ENCODE measurements around the gene HNRNPC. TPM values are rescaled to one million over a fixed set of nuclear protein-coding genes. Genes with fewer than 3 reads are reported as not detected.

The HNRNPC gene
- polyA plus RNA-seq, 1 donor from 2014 or later = 1,176 TPM

- TF ChIP-seq EZH2 (IDR thresholded peaks at IDR 0.05; ENCODE audit: borderline replicate concordance, insufficient read depth, low read length, poor library complexity, severe bottlenecking) (no peak), TAF1 (IDR thresholded peaks at IDR 0.05; ENCODE audit: low read depth) (no peak)
These were observed 76.8 kb downstream of the HNRNPC start (continued) for GRCh38 chr14:21192447-21192822.

GRCh38 chr14:21191809-21192446 lies 77.3 kb downstream of the HNRNPC start:
- H3K9me2 ChIP-seq (ENCODE audit: insufficient read depth, low read length) = no peaks in the 10 kb centered on the region
- H3K4me2 ChIP-seq (ENCODE audit: low read length) = no peak overlapping the region
- H4K20me1 ChIP-seq (ENCODE audit: insufficient read depth) = no peaks in the 10 kb centered on the region
- no peak overlapping the region for H2AFZ ChIP-seq (ENCODE audit: low read depth, low read length)
- no peaks in the 10 kb centered on the region for H3K36me3 ChIP-seq (ENCODE audit: insufficient read depth, low read length)
- no peaks in the 10 kb centered on the region for H3K27me3 ChIP-seq (ENCODE audit: insufficient read depth, low read depth, low read length)
- H3K79me2 ChIP-seq (replicated peaks; ENCODE audit: insufficient read depth, low read length) = no peaks in the 10 kb centered on the region
- H3K27ac ChIP-seq (ENCODE audit: low read length) = no peak overlapping the region
- no peaks in the 10 kb centered on the region for H3K9me3 ChIP-seq (ENCODE audit: low read length)
- TF ChIP-seq EP300 (conservative IDR thresholded peaks at IDR 0.05; ENCODE audit: poor library complexity, severe bottlenecking) (no peak), CTCF (IDR thresholded peaks at IDR 0.05; ENCODE audit: poor library complexity, severe bottlenecking) (no peak), REST (IDR thresholded peaks at IDR 0.05; ENCODE audit: borderline replicate concordance) (no peak), EZH2 (IDR thresholded peaks at IDR 0.05; ENCODE audit: borderline replicate concordance, insufficient read depth, low read length, poor library complexity, severe bottlenecking) (no peak), POLR2AphosphoS5 (IDR thresholded peaks at IDR 0.05) (no peak), MXI1 (conservative IDR thresholded peaks at IDR 0.05; ENCODE audit: poor library complexity, severe bottlenecking) (no peak), RAD21 (conservative IDR thresholded peaks at IDR 0.05) (no peak), TAF1 (IDR thresholded peaks at IDR 0.05; ENCODE audit: low read depth) (no peak), SMC3 (conservative IDR thresholded peaks at IDR 0.05; ENCODE audit: poor library complexity) (no peak)
- H3F3A ChIP-seq (ENCODE audit: insufficient read depth, low read length, poor library complexity, severe bottlenecking) = no peaks in the 10 kb centered on the region
- no peak overlapping the region for H3K9ac ChIP-seq (ENCODE audit: low read length)
- H3K4me3 ChIP-seq (ENCODE audit: low read length) = peak overlapping the region; percentile 37

- TF ChIP-seq TAF1 (IDR thresholded peaks at IDR 0.05; ENCODE audit: low read depth) (no peak), POLR2AphosphoS5 (IDR thresholded peaks at IDR 0.05) (no peak), CTCF (IDR thresholded peaks at IDR 0.05; ENCODE audit: poor library complexity, severe bottlenecking) (no peak), EP300 (conservative IDR thresholded peaks at IDR 0.05; ENCODE audit: poor library complexity, severe bottlenecking) (no peak), RAD21 (conservative IDR thresholded peaks at IDR 0.05) (no peak), REST (IDR thresholded peaks at IDR 0.05; ENCODE audit: borderline replicate concordance) (no peak), SMC3 (conservative IDR thresholded peaks at IDR 0.05; ENCODE audit: poor library complexity) (no peak), EZH2 (IDR thresholded peaks at IDR 0.05; ENCODE audit: borderline replicate concordance, insufficient read depth, low read length, poor library complexity, severe bottlenecking) (no peak), MXI1 (conservative IDR thresholded peaks at IDR 0.05; ENCODE audit: poor library complexity, severe bottlenecking) (no peak)
- Histone ChIP-seq H3F3A (ENCODE audit: insufficient read depth, low read length, poor library complexity, severe bottlenecking) (no peaks in the 10 kb centered on the region), H3K9me3 (ENCODE audit: low read length) (no peaks in the 10 kb centered on the region), H3K9me2 (ENCODE audit: insufficient read depth, low read length) (no peaks in the 10 kb centered on the region), H3K9ac (ENCODE audit: low read length) (no peak overlapping the region), H3K27me3 (ENCODE audit: insufficient read depth, low read depth, low read length) (no peaks in the 10 kb centered on the region), H3K4me2 (ENCODE audit: low read length) (no peak overlapping the region), H3K36me3 (ENCODE audit: insufficient read depth, low read length) (no peaks in the 10 kb centered on the region), H2AFZ (ENCODE audit: low read depth, low read length) (no peak overlapping the region), H3K4me3 (ENCODE audit: low read length) (no peak overlapping the region), H4K20me1 (ENCODE audit: insufficient read depth) (no peaks in the 10 kb centered on the region), H3K79me2 (replicated peaks; ENCODE audit: insufficient read depth, low read length) (no peaks in the 10 kb centered on the region), H3K27ac (ENCODE audit: low read length) (no peak overlapping the region)
These were observed 77.9 kb downstream of the HNRNPC start for GRCh38 chr14:21191261-21191808.

All from neural cell (in vitro differentiated cells).